Osteoblast (primary cell): ENCODE data around the gene TERT. TPM values are rescaled to one million over a fixed set of nuclear protein-coding genes. Genes with fewer than 3 reads are reported as not detected.
"Not testable (repeated sequence)": the region's sequence is repeated elsewhere in the genome, so short reads cannot be mapped to it uniquely, and the experiment has no call there.

Experiments used
- DNase-seq: peaks from one replicate; pipeline ENCODE4 v3.0.0; 2011; ENCODE audit warnings: low spot score, mixed read lengths; ENCODE audit not compliant: insufficient read length; ENCODE audit errors: missing footprints
- H2AFZ ChIP-seq: 2 replicates; pipeline ENCODE4 v1.6.0; 2011; ENCODE audit warnings: mild to moderate bottlenecking, low read length
- H3K27ac ChIP-seq: 2 replicates; pipeline ENCODE4 v1.5.1; 2011; ENCODE audit warnings: mild to moderate bottlenecking, low read depth, low read length, moderate library complexity
- H3K27me3 ChIP-seq: 2 replicates; pipeline ENCODE4 v1.6.0; 2012; ENCODE audit warnings: mild to moderate bottlenecking, control low read depth, inconsistent platforms, low read length, moderate library complexity; ENCODE audit not compliant: insufficient read depth
- H3K36me3 ChIP-seq: 2 replicates; pipeline ENCODE4 v1.5.1; 2011; ENCODE audit warnings: mild to moderate bottlenecking, low read length, control low read depth, moderate library complexity; ENCODE audit not compliant: insufficient read depth
- H3K4me1 ChIP-seq: 2 replicates; pipeline ENCODE4 v1.5.1; 2011; ENCODE audit warnings: mild to moderate bottlenecking, low read length, control low read depth, moderate library complexity; ENCODE audit not compliant: insufficient read depth
- H3K4me2 ChIP-seq: 2 replicates; pipeline ENCODE4 v1.6.0; 2011; ENCODE audit warnings: mild to moderate bottlenecking, low read length; ENCODE audit not compliant: insufficient read depth
- H3K4me3 ChIP-seq: fragments of 200-600 bp; sonication (generic); 3 replicates; pipeline ENCODE4 v1.5.1; 2012; ENCODE audit warnings: mild to moderate bottlenecking, low read length, inconsistent platforms; ENCODE audit not compliant: insufficient read depth
- H3K79me2 ChIP-seq: 2 replicates; pipeline ENCODE4 v1.6.0; 2012; ENCODE audit warnings: mild to moderate bottlenecking, low read length, control low read depth, inconsistent platforms; ENCODE audit not compliant: insufficient read depth
- H3K9me3 ChIP-seq: 2 replicates; pipeline ENCODE4 v1.5.1; 2011; ENCODE audit warnings: low read depth, low read length, control low read depth
- H4K20me1 ChIP-seq: 2 replicates; pipeline ENCODE4 v1.6.0; 2012; ENCODE audit warnings: mild to moderate bottlenecking, low read length, control low read depth; ENCODE audit not compliant: insufficient read depth
- CTCF ChIP-seq: IDR thresholded peaks from 2 replicates; pipeline ENCODE4 v1.5.1; 2011; ENCODE audit warnings: mild to moderate bottlenecking, low read depth, low read length, moderate library complexity; ENCODE audit errors: extremely low read depth
- total RNA-seq: library from RNA; depleted of rRNA; stranded (reverse); fragments of >200 nt; gene quantifications from 2 replicates; pipeline ENCODE4 v1.2.3, GENCODE V29; 2012

Gene TERT
- total RNA-seq, 1 donor: not detected

DNA sequence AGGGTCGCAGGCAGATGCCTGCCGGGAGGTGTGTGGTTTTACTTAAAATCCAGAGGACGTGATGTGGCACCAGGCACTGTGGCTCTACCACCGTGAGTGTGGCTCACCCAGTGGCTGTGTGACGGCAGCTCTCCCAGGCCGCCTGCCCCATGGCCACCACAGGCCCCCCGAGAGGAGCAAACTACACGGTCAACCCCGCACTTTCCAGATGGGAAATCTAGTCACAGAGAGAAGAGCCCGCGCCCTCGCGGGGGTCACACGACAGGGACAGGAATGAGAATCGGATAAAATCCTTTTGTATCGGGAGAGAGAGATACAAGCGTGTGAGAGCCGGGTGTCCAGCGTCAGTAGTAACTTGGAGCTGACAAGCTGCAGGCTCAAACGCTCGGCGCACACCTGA lies 24.4 kb downstream of the TERT start:
- Histone ChIP-seq H3K27ac (no peak overlapping the region), H3K79me2 (no peaks in the 10 kb centered on the region), H3K4me1 (no peaks in the 10 kb centered on the region), H3K9me3 (no peaks in the 10 kb centered on the region), H3K36me3 (no peaks in the 10 kb centered on the region), H4K20me1 (no peaks in the 10 kb centered on the region), H3K27me3 (no peaks in the 10 kb centered on the region), H2AFZ (no peak overlapping the region), H3K4me3 (no peak overlapping the region), H3K4me2 (no peak overlapping the region)
- DNase-seq: no peak
- TF ChIP-seq CTCF: no peak

DNA sequence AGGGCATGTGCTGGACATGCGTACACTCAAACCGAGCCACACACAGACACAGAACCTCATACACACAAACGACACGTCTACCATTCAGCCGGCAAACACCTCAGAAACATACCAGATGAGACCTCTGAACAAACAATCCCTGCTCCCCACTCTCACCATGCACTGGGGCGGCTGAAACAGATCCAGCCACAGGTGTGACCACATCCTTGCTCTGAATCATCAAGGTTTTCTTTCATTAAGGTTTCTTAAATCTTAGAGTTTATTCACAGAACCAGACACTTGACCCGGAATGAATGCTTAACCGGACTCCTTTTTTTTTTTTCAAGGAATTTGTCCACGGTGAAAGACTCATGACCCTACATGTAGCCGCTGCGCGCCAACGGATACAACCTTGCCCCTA lies 26.2 kb downstream of the TERT start:
- Histone ChIP-seq H3K27ac (no peak overlapping the region), H3K36me3 (no peaks in the 10 kb centered on the region), H3K4me3 (no peak overlapping the region), H3K4me2 (no peak overlapping the region), H2AFZ (no peak overlapping the region), H3K27me3 (no peaks in the 10 kb centered on the region), H3K4me1 (no peaks in the 10 kb centered on the region), H3K9me3 (no peaks in the 10 kb centered on the region), H3K79me2 (no peaks in the 10 kb centered on the region), H4K20me1 (no peaks in the 10 kb centered on the region)
- TF ChIP-seq CTCF: no peak
- DNase-seq: no peak

- Histone ChIP-seq H4K20me1 (no peaks in the 10 kb centered on the region), H3K9me3 (no peaks in the 10 kb centered on the region), H3K4me2 (no peak overlapping the region)
Observed at GRCh38 chr5:1268056-1268455, 26.8 kb downstream of the TERT start.

DNA sequence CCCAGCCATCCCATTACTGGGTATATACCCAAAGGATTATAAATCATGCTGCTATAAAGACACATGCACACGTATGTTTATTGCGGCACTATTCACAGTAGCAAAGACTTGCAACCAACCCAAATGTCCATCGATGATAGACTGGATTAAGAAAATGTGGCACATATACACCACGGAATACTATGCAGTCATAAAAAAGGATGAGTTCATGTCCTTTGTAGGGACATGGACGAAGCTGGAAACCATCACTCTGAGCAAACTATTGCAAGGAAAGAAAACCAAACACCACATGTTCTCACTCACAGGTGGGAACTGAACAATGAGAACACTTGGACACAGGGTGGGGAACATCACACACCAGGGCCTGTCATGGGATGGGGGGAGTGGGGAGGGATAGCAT lies 27.4 kb downstream of the TERT start:
- not testable (repeated sequence) for H3K9me3 ChIP-seq, H3K27me3 ChIP-seq, DNase-seq, H3K4me3 ChIP-seq, H2AFZ ChIP-seq, H3K79me2 ChIP-seq, H3K4me2 ChIP-seq, H4K20me1 ChIP-seq, H3K4me1 ChIP-seq, H3K36me3 ChIP-seq, H3K27ac ChIP-seq

More at GRCh38 chr5:1268056-1268455, 26.8 kb downstream of the TERT start:
- Histone ChIP-seq H3K27me3 (no peaks in the 10 kb centered on the region), H2AFZ (no peak overlapping the region), H3K36me3 (no peaks in the 10 kb centered on the region), H3K4me1 (no peaks in the 10 kb centered on the region), H3K4me3 (no peak overlapping the region), H3K27ac (no peak overlapping the region), H3K79me2 (no peaks in the 10 kb centered on the region)
- TF ChIP-seq CTCF: no peak
- DNase-seq: no peak
